KMS-11 (cell line): ENCODE results near the gene PAX8.

ENCODE experiments used
- H2AFZ ChIP-seq: fragments of 200-600 bp; sonication (generic); 2 replicates; pipeline ENCODE4 v1.6.1; 2016; ENCODE audit warnings: antibody characterized with exemption, mixed run types, low read depth
- H3K27ac ChIP-seq: fragments of 200-600 bp; sonication (generic); 2 replicates; pipeline ENCODE4 v1.6.1; 2016; ENCODE audit warnings: mild to moderate bottlenecking, mixed run types
- H3K27me3 ChIP-seq: fragments of 200-600 bp; sonication (generic); 2 replicates; pipeline ENCODE4 v1.6.1; 2017; ENCODE audit warnings: mild to moderate bottlenecking, low read depth, mixed run types, moderate library complexity; ENCODE audit not compliant: insufficient read depth
- H3K36me3 ChIP-seq: fragments of 200-600 bp; sonication (generic); 2 replicates; pipeline ENCODE4 v1.6.1; 2017; ENCODE audit warnings: mild to moderate bottlenecking, mixed run types; ENCODE audit not compliant: insufficient read depth
- H3K4me1 ChIP-seq: fragments of 200-600 bp; sonication (generic); 2 replicates; pipeline ENCODE4 v1.6.1; 2016; ENCODE audit warnings: mild to moderate bottlenecking, low read depth, mixed run types; ENCODE audit not compliant: poor library complexity, severe bottlenecking
- H3K4me2 ChIP-seq: fragments of 200-600 bp; sonication (generic); 2 replicates; pipeline ENCODE4 v1.7.0; 2016; ENCODE audit warnings: mild to moderate bottlenecking, mixed run types
- H3K4me3 ChIP-seq: fragments of 200-600 bp; sonication (generic); IDR thresholded peaks from 2 replicates; pipeline ENCODE4 v1.6.1; 2017; ENCODE audit warnings: low read depth, low read length, mixed read lengths; ENCODE audit not compliant: insufficient read depth
- H3K79me2 ChIP-seq: fragments of 200-600 bp; sonication (generic); 2 replicates; pipeline ENCODE4 v1.6.1; 2016; ENCODE audit warnings: low read depth, mixed run types; ENCODE audit not compliant: insufficient read depth
- H3K9ac ChIP-seq: fragments of 200-600 bp; sonication (generic); 2 replicates; pipeline ENCODE4 v1.6.1; 2016; ENCODE audit warnings: mild to moderate bottlenecking, mixed run types
- H4K20me1 ChIP-seq: fragments of 200-600 bp; sonication (generic); 2 replicates; pipeline ENCODE4 v1.6.1; 2016; ENCODE audit warnings: mild to moderate bottlenecking, mixed run types; ENCODE audit not compliant: insufficient read depth
- TF ChIP-seq, protein P1 (sequence below): fragments of 200-600 bp; sonication (generic); conservative IDR thresholded peaks from 2 replicates; pipeline ENCODE4 v1.6.1; 2017; ENCODE audit warnings: low read depth, mild to moderate bottlenecking, antibody characterized with exemption, low read length, moderate library complexity, mixed read lengths

PAX8 gene

DNA sequence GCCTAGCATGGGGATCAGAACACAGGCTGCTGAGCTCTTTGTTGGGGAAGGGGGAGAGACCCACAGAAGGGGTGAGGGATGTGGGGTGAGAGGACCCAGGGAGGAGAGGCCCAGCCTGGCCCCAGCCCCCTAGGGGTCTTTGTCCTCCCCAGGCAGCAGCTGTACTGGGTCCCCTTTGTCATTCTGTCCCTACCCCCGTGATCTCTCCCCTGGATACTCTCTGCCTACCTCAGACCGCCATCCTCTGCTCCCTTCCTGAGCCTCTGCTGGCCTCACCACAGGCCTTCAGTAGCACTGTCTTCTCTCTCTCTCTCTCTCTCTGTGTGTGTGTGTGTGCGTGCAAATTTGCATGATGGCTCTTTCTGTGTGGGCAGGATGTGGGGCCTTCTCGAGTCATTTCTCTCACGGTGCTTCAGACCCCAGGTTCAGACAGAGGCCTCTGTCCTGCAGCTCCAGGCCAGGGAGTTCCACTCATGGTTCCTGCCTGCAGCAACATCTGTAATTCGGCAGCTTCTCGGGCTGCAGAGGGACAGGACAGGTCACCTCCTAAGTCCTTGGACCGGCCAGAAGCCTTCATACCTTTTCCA, 103.6 kb downstream of the PAX8 start:
- H3K9ac ChIP-seq = peak overlapping the region; percentile 50; the same call in 1 of the 2 replicates
- no peaks in the 10 kb centered on the region for H3K36me3 ChIP-seq
- peak overlapping the region; percentile 63 for H3K4me2 ChIP-seq
- no peak overlapping the region; the same call in 1 of the 2 replicates for H3K27ac ChIP-seq
- no peaks in the 10 kb centered on the region for H4K20me1 ChIP-seq
- TF ChIP-seq, protein P1, sequence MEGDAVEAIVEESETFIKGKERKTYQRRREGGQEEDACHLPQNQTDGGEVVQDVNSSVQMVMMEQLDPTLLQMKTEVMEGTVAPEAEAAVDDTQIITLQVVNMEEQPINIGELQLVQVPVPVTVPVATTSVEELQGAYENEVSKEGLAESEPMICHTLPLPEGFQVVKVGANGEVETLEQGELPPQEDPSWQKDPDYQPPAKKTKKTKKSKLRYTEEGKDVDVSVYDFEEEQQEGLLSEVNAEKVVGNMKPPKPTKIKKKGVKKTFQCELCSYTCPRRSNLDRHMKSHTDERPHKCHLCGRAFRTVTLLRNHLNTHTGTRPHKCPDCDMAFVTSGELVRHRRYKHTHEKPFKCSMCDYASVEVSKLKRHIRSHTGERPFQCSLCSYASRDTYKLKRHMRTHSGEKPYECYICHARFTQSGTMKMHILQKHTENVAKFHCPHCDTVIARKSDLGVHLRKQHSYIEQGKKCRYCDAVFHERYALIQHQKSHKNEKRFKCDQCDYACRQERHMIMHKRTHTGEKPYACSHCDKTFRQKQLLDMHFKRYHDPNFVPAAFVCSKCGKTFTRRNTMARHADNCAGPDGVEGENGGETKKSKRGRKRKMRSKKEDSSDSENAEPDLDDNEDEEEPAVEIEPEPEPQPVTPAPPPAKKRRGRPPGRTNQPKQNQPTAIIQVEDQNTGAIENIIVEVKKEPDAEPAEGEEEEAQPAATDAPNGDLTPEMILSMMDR = no peak
- no peak overlapping the region for H3K4me3 ChIP-seq
- no peak overlapping the region for H2AFZ ChIP-seq
- peaks cover 8% of the 10 kb centered on the region for H3K4me1 ChIP-seq
- H3K79me2 ChIP-seq = 0 out of 2 replicates have a peak, but pooled peaks cover 4% of the 10 kb centered on the region
- no peaks in the 10 kb centered on the region for H3K27me3 ChIP-seq

DNA sequence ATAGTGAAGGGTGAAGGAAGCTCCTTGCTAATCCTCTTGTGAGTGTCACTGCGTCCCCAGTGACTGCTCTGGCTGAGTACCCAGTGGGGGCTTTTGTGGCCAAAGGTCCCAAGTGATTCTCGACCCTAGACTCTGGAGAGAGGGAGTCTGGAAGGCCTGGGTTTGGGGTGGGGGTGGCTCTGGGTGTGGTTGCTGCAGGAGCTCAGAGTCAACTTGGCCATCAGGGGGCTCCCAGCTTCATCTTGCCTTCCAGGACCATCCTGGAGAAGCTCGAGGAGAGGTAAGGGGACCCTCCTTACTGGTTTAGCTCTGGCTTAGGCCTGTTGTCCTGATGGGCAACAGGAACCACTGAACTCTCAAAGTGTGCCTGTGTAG, 104.4 kb downstream of the PAX8 start:
- H3K27ac ChIP-seq = no peak overlapping the region
- no peaks in the 10 kb centered on the region for H3K27me3 ChIP-seq
- H3K4me3 ChIP-seq = no peak overlapping the region
- peak overlapping the region; percentile 50; the same call in 1 of the 2 replicates for H3K9ac ChIP-seq
- H3K4me2 ChIP-seq = peak overlapping the region; percentile 63
- 0 out of 2 replicates have a peak, but pooled peaks cover 4% of the 10 kb centered on the region for H3K79me2 ChIP-seq
- H3K4me1 ChIP-seq = peaks cover 8% of the 10 kb centered on the region
- H2AFZ ChIP-seq = no peak overlapping the region
- H4K20me1 ChIP-seq = no peaks in the 10 kb centered on the region
- no peaks in the 10 kb centered on the region for H3K36me3 ChIP-seq
- TF ChIP-seq, protein P1 = no peak

DNA sequence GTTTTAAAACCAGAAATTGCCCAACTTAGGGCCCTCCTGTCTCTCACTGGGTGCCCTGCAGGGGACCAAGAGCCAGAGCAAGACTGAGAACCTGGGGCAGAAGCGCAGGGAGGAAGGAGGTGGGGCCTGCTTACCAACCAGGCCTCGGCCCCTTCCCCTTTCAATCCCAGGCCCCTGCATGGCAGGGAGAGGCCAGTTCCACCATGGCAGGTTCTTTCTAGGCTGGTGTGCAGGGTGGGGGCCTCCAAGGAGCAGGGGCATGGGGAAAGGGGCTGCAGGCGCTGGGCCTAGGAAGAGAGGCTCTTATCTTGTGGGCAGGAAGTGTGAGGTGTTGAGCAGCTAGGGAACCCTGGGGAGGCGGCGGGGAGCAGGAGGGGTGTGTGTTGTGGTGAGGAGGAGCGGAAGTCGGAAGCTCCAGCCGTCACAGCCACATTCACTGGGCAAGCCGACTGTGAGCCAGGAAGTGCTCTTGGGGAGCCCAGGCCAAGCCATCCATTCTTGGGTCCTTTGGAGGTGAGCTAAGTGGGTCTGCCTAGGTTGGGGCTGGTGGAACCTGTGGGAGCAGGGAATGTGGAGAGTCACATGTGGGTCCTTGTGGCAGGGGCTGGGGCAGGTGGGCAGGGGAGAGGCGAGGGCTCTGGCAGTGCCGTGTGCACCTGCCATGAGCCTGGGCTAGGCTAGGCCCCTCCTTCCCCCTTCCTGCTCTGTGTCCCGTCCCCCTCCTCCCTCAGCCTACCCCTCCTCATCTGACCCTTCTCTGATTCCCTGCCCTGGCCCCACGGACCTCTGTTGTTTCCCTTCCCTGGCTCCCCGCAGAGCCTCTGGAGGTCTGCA, 105.0 kb downstream of the PAX8 start, which contains the start of gene PSD4:
Gene PSD4, plus strand, starts transcription at position 430 of the 834 bp plus-strand sequence. CDS start 8,486 bp downstream, outside the sequence.
- peak within 1 kb of the TSS; percentile 63 for H3K4me2 ChIP-seq
- no peak within 1 kb of the TSS for H3K4me3 ChIP-seq
- peak within 1 kb of the TSS; percentile 14 for H3K27ac ChIP-seq
- no peaks in the 10 kb centered on the region for H3K27me3 ChIP-seq
- H3K79me2 ChIP-seq = 0 out of 2 replicates have a peak, but pooled peaks cover 4% of the 10 kb centered on the region
- peak within 1 kb of the TSS; percentile 50; the same call in 1 of the 2 replicates for H3K9ac ChIP-seq
- no peaks in the 10 kb centered on the region for H3K36me3 ChIP-seq
- H3K4me1 ChIP-seq = peaks cover 8% of the 10 kb centered on the region
- no peaks in the 10 kb centered on the region for H4K20me1 ChIP-seq
- TF ChIP-seq, protein P1 = no peak
- H2AFZ ChIP-seq = no peak within 1 kb of the TSS; the same call in 1 of the 2 replicates

DNA sequence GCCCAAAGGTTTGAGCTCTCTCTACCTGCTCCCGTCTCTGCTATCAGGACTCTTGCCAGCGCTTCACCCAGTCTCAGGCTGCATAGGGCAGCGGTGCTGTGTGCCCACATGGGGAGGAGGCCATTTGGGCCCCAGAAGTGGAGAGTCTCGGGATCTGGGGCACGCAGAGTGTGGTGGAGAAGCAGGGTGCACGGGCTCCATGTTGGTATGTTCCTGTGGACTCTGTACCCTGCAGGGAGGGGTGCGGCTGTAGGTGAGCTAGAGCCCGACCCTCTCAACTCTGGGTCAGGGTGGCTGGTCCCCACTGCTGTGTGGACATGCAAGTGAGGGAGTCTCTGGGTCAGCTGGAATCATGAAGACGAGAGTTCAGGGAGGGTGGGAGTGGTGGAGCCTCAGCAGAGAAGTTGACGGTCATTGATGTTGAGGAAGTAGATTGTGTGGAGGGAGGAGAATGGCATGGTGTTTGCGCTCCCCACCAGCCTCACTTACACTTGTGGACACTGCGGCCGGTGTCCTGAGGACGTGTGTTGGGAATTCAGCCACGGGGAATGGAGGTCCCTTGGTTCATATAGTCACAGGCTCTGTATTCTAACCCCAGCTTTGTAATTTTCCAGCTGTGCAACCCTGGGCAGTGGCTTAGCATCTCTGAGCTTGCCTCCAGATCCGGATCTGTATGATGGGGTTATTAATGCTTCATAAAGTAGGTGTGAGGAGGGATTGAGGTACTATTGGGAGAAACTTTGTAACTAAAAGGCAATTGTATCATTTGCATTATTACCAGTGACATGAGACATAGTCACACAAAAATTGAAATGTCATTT, 105.8 kb downstream of the PAX8 start:
- H3K79me2 ChIP-seq = 0 out of 2 replicates have a peak, but pooled peaks cover 4% of the 10 kb centered on the region
- H3K27me3 ChIP-seq = no peaks in the 10 kb centered on the region
- no peaks in the 10 kb centered on the region for H3K36me3 ChIP-seq
- 0 out of 2 replicates have a peak overlapping the region, but pooled peaks have one; percentile 6 for H3K4me2 ChIP-seq
- no peak overlapping the region for H3K4me3 ChIP-seq
- H3K4me1 ChIP-seq = peaks cover 8% of the 10 kb centered on the region
- no peak overlapping the region for H3K9ac ChIP-seq
- no peak overlapping the region for H2AFZ ChIP-seq
- peak overlapping the region; percentile 14; the same call in 1 of the 2 replicates for H3K27ac ChIP-seq
- H4K20me1 ChIP-seq = no peaks in the 10 kb centered on the region
- TF ChIP-seq, protein P1 = no peak
